Measurements from ENCODE around the gene CDHR5.

Gene CDHR5

DNA sequence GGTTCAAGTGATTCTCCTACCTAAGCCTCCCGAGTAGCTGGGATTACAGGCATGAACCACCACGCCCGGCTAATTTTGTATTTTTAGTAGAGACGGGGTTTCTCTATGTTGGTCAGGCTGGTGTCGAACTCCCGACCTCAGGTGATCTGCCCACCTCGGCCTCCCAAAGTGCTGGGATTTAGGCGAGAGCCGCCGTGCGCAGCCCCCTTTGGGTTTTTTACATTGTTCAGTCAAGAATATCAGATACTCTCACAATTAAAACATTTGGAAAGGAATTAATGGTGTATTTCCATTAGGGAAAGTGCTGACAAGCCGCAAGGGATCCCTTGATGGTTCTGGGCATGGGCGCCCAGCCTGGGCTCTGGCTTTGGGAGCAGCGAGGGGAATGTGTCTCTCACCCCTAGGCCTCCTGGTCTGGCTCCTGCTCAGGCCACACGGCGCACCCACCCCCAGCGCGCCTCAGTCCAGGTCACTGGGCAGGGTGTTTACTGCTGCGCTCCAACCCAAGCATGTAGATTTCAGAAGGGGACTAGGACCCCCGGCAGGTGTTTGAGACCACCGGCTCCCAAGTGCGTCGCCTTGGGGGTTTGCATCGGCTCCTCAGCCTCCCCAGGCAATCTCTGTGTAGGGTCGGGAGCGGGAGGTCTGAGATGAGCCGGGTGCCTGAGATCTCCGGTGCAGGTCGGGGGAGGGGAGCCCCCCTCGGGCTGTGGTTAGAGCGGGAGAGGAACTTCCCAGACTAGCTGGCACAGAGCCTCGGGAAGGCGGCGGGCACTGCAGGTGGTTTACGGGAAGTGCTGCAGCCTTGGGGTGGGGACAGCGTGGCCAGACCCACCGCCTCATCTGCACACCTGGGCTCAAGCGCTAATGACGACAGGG is 8.2 kb downstream of the CDHR5 start:
- TF ChIP-seq, protein P1, sequence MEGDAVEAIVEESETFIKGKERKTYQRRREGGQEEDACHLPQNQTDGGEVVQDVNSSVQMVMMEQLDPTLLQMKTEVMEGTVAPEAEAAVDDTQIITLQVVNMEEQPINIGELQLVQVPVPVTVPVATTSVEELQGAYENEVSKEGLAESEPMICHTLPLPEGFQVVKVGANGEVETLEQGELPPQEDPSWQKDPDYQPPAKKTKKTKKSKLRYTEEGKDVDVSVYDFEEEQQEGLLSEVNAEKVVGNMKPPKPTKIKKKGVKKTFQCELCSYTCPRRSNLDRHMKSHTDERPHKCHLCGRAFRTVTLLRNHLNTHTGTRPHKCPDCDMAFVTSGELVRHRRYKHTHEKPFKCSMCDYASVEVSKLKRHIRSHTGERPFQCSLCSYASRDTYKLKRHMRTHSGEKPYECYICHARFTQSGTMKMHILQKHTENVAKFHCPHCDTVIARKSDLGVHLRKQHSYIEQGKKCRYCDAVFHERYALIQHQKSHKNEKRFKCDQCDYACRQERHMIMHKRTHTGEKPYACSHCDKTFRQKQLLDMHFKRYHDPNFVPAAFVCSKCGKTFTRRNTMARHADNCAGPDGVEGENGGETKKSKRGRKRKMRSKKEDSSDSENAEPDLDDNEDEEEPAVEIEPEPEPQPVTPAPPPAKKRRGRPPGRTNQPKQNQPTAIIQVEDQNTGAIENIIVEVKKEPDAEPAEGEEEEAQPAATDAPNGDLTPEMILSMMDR (IDR thresholded peaks at IDR 0.05), result no peak

DNA sequence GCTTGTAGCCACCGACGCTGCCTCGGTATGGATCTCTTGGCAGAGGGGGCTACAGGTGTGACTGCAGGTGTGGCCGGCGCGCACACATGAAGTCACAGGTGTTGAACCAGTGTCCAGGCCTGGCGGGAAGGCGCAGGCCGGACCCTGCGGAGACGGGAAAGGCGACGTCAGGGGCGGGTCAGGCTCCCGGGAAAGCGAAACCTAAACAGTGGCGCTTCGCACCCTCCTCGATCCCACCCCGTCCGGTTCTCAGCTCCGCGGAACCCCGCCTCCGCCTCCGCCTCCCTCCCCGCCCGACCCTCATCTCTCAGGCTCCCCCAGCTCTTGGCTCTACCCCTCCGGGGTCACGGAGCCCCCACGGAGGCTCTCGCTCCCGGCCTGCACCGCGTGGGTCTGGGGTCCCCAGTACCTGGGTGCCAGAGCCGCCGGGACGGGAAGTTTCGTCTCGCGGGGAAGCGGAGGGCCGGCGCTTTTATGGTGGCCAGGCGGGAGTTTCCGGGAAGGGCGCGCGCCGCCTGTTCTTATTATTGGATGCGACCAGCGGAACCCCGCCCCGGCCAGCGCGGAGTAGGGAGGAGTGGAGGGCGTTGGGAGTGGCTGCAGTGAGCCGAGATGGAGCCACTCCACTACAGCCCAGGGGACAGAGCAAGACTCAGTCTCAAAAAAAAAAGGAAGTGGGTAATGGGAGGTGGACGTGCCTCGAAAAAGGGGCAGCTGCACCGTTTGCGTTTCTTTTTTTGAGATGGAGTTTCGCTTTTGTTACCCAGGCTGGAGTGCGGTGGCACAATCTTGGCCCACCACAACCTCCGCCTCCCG is 9.0 kb downstream of the CDHR5 start, which contains the start of gene IRF7:
Gene IRF7, minus strand, starts transcription at position 447 of the 816 bp plus-strand sequence. CDS start 586 bp downstream, outside the sequence.
- TF ChIP-seq, protein P1 (IDR thresholded peaks at IDR 0.05), result no peak

DNA sequence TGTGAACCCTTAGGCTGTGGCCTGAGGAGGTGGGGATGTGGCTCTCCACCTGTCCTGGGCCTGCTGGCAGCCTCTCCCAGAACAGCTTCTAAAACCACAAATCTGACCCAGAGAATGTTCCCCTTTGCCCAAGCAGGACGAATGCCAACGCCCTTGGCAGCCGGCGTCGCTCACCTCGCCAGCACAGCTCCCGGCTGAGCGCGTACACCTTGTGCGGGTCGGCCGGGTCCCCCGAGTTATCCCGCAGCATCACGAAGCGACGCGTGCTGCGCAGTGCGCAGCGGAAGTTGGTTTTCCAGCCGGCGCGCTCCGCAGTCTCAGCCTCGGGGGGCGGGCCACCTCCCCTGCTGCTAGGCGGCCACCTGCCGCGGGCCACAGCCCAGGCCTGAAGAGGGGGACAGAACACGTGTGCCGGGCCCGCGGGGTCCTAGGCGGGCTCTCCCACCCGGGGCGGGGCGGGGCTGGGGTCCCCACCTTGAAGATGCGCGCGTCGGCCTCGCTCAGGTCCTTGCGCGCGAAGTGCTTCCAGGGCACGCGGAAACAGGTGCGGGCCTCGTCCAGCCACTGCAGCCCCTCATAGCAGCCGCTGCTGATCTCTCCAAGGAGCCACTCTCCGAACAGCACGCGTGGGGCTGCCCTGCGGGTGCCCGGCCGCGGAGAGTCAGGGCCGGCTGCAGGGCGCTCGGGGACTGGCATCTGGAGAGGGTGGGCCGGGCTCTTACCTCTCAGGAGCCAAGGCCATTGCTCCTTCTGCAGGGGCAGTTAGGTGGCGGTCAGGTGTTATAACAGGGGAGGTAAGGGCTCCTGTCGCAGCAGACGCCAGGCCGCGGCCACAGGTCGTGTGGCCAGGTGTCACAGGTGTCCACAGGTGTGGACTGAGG is 9.9 kb downstream of the CDHR5 start:
- TF ChIP-seq, protein P1 (IDR thresholded peaks at IDR 0.05), result no peak

DNA sequence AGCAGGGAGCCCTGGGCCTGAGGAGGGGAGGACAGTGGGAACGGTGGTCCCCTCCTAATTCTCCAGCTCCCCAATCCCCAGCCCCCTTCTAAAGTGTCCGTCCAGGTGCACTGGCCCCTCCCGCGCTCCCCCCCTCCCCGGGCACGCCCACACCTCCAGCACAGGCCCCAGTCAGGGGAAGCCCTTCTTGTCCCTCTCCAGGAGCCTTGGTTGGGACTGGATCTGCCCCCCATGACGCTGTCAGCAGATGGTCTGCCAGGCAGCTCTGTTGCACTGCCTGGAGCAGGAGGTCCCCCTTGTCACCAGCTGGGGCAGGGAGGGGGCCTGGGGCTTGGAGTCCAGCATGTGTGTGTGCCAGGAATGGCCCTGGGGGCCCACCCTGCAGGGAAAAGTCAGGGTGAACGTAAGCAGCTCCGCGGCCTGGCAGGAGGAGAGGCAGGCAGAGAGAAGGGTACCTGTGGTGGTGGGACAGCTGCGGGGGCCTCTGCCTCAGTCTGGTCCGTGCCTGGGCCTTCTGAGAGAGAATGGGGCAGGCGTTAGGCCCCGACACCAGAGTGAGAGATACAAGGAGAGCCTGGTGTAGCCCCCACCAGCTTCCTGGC is 10.6 kb downstream of the CDHR5 start:
- TF ChIP-seq, protein P1 (IDR thresholded peaks at IDR 0.05), result no peak

DNA sequence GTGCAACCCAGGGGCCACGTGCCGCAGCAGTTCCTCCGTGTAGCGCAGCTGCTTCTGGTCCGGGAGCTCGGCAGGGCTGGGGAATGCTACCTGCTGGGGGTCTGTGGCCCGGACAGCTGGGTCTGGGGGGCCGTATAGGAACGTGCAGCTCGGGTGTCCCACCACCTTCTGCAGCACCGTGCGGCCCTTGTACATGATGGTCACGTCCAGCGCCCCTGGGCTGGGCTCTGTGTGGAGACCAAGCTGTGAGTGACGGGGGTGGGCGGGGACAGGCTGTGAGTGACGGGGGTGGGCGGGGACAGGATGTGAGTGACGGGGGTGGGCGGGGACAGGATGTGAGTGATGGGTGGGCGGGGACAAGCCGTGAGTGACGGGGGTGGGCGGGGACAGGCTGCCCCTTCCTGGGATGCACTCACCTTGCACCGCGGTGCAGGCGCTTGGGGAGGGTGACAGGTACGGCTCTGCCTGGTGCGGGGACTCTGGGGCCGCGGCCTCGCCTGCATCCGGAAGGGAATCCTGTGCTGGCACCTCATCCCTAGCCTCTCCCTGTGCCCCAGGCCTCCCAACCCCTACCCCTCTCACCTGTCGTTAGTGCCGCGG is 11.3 kb downstream of the CDHR5 start:
- TF ChIP-seq, protein P1 (IDR thresholded peaks at IDR 0.05), result no peak

DNA sequence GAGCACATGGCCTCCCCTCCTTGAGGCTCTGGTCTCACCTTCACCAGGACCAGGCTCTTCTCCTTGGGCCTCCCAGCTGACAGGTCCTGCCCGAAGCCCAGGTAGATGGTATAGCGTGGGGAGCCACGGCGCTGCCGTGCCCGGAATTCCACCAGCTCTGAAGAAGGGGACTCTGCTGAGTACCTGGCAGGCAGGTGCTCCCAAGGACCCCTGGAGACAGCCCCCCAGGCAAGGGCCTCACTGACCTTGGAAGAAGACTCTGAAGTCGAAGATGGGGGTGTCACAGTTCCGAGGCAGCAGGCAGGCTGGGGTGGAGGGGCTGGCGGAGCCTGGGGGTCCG is 11.8 kb downstream of the CDHR5 start:
- TF ChIP-seq, protein P1 (IDR thresholded peaks at IDR 0.05), result no peak
